Stimulated activated CD8-positive, alpha-beta memory T cell treated with anti-CD3 and anti-CD28 coated beads, Interleukin-4, amount 100 ng/mL, for 4 hours (primary cell): ENCODE measurements around the gene MIF.
"Not testable (repeated sequence)": the region's sequence is repeated elsewhere in the genome, so short reads cannot be mapped to it uniquely, and the experiment has no call there.

Experiments
- DNase-seq, 2 donors: peaks; one replicate each; pipeline ENCODE4 v3.0.0-alpha.2; 2020; ENCODE audit warnings: low read depth in 2 of 2, low spot score in 1 of 2

The MIF gene

GRCh38 chr22:23900227-23900626, 6.0 kb downstream of the MIF start:
- not testable (repeated sequence) for DNase-seq

DNA sequence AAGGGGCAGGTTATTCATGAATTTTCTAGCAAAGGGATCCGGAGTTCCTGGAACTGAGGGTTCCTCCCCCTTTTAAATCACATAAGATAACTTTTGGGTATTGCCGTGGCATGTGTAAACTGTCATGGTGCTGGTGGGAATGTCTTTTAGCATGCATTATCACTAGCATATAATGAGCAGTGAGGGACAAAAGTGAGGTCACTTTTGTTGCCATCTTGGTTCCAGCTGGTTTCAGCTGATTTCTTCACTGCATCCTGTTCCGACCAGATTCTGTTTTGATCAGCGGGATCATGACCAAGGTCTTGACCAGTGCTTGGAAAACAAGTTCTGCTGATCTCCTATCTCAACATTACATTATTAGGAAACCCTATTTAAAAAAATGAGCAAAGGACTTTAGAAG, 7.4 kb downstream of the MIF start:
- no peak for DNase-seq

DNA sequence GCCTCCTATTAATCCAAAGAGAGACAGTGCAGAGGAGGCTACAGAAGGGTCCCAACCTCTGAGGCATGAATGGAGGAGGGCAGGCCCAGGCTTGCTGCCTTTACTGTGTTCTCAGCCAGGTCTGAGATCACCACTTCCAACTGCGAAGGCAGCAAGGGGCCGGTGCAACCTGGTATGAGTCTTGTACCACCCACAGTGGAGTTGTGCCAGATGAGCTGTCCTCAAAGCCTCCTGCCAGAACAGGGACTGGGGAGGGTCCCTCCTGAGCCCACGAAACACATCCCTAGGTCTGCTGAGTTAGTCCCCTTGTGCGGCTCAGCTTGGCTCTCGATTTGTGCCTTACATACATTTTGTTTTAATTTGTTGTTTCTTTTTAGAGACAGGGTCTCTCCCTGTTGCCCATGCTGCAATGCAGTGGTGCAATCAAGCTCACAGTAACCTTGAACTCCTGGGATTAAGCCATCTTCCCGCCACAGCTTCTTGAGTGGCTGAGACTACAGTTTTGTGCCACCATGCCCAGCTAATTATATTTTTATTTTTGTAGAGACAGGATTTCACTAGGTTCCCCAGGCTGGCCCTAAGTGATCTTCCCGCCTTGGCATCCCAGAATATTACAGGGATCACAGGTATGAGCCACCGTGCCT, 9.3 kb downstream of the MIF start:
- DNase-seq = no peak

DNA sequence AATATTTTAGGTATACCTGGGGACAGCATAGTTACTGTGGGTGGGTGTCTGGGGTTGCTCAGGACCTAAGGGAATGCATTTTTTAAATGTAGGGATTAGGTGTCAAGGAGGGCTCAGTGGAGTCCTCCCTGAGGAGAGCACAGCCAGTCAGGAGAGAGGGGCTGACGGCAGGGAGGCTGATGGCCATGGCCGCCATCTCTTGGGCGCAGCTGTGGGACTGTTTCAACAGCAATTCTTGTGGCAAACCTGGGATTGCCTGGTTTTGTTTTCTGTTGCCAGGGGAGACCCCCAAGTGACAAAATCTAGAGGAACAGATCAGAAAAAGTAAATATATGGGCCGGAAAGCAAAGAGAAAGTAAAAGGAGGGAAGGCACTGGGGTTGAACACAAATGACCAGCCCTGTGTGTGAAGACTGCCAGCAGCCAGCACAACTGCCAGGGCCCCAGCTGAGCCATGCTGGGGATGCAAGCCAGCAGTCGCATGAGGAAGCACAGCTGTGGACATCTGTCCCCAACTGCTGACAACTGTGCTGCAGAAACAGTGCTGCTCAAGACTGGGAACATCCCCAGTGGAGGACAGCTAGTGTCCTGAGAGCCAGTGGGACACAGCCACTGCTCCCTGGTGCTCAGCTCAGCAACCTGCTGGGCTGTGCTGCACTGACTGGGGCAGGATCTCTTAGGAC, 10.5 kb downstream of the MIF start:
- no peak for DNase-seq

GRCh38 chr22:23906641-23907040, 12.5 kb downstream of the MIF start:
- DNase-seq = no peak

- not testable (repeated sequence) for DNase-seq
These were observed 13.2 kb downstream of the MIF start for GRCh38 chr22:23907423-23907822.

DNA sequence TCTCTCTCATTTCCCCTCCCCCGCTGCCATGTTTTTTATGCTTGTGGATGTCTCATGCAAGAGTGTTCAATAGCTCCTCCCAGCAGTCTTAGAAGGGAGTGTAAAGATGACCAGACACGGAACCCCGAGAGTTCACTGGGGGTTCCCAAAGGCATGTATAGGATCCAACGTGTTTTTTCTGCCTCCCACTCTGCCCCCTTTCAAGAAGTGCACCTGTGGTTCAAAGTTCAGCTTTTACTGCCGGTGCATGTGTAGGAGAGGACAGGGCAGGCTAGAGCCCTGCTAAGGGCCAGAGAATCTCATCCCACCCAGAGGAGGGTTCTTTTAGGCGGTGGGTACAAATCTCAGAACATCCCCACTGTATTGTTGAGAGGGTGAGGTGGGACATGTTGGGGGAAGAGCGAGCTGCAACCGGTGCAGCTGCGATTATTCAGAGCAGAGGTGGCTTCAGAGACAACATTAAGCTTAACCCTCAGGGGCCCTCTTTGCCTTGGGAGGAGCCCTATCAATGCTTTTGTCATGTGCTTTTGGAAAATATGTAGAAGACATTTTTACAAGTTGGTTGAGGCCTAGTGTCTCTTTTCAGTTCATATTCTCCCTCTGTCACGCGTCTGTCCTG, 14.5 kb downstream of the MIF start:
- no peak for DNase-seq

GRCh38 chr22:23909296-23909898, 15.2 kb downstream of the MIF start:
- no peak for DNase-seq

- DNase-seq = no peak
These were observed 16.5 kb downstream of the MIF start for GRCh38 chr22:23910496-23911190.

DNA sequence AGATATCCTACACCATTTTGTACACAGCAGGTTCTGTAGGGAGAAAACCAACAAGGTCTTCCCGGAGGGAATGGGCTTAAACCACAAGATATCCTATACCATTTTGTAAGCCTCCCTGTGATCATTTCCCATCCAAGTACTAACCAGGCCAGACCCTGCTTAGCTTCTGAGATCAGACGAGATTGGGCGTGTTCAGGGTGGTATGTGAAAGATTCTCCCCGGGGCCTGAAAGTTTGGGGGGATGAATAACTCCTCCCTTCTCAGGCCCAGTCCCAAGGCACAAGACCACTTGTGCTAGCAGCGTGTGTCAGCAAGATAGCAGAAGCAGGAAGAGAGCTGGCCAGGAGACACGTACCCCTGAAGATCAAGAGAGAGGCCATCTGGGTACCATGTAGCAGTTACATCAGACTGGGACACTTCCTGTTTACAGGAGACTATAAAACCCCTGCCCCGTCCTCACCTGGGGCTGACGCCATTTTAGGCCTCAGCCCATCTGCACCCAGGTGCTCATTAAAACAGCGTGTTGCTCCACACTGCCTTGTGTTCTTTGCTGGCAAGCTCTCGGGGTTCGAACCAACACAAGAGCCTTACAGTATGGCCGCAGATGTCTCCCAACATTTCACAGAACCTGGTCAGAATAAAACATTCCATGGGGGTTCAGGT, 17.3 kb downstream of the MIF start:
- no peak for DNase-seq

DNA sequence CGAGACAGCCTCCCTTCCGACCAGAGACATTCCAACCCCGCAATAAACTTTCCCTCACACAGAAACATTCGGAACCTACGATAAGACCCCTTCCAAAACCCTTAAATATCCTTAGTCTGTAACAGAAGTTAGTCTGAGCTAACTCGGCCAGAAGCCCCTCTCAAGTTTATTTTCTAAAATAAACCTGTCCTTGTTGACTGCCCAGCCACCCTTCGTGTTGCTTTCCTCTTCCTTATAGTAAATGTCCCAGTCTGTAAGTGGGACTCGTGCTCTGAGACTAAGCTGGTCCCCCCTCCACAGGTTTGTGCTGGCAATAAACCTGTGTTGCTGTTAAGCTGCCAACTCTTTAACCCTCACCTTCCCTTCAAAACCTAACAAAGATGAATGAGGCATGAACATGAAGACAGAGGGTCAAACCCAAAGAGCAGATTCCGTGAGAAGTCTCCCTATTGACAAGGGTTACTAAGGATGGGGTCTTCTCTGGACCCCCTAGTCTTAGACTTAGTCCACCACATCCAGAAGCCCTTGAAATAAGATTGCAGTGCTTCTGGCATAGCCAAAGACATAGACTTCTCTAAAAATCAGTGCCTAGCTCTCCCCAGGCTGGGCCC, 18.2 kb downstream of the MIF start:
- DNase-seq = no peak

GRCh38 chr22:23913306-23913660, 19.1 kb downstream of the MIF start:
- DNase-seq = no peak

- DNase-seq = peak; percentile 98 to 99
These were observed 19.6 kb downstream of the MIF start for GRCh38 chr22:23913661-23914353.

- no peak for DNase-seq
These were observed 21.1 kb downstream of the MIF start for GRCh38 chr22:23915290-23915689.

- DNase-seq = not testable (repeated sequence)
These were observed 26.1 kb downstream of the MIF start for GRCh38 chr22:23920267-23920611.

DNA sequence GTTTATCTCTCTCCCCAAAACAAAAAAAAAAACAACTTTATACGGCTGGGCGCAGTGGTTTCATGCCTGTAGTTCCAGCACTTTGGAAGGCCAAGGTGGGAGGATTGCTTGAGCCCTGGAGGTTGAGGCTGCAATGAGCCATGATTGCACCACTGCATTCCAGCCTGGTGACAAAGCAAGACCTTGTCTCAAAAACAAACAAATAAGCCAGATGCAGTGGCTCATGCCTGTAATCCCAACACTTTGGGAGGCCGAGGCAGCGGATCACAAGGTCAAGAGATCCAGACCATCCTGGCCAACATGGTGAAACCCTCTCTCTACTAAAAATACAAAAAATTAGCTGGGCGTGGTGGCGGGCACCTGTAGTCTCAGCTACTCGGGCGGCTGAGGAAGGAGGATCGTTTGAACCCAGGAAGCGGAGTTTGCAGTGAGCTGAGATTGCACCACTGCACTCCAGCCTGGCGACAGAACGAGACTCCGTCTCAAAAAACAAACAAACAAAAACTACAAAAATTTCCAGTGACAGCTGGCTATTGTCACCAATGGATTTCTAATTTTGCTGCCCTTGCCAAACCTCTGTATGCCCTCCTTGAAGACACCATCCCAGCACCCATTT, 27.5 kb downstream of the MIF start:
- not testable (repeated sequence) for DNase-seq

DNA sequence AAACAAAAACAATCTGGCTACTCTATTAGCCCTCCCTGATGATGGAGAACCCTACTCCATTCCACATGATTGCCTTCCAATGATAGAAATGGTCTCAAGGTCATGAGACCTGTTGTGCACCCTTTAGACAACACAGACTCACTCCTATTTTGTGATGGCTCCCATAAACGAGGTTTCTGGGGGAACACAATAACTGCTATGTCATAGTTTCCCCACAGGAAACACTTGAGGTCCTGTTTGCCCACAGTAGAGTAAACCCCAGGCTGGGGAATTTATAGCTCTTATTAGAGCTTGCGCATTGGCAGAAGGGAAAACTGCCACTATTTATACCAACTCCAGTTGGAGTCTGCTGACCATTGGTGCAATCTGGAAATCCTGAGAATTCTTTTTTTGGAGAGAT, 28.7 kb downstream of the MIF start:
- no peak for DNase-seq

- no peak for DNase-seq
These were observed 30.9 kb downstream of the MIF start for GRCh38 chr22:23925020-23925606.

GRCh38 chr22:23926561-23926960, 32.4 kb downstream of the MIF start:
- DNase-seq = no peak
